Forelimb muscle (tissue), 1 donor: ENCODE results near the gene PRR14L. TPM values are rescaled to one million over a fixed set of nuclear protein-coding genes. Genes with fewer than 3 reads are reported as not detected.

Source experiments
- DNase-seq: peaks from one replicate; pipeline ENCODE4 v3.0.0-alpha.2; 2013; ENCODE audit warnings: low read depth
- polyA plus RNA-seq: library from polyadenylated mRNA; unstranded; fragments of 120-200 nt; gene quantifications from one replicate; pipeline ENCODE4 v1.2.1, GENCODE V29; 2013; ENCODE audit not compliant: insufficient read length

PRR14L gene
- polyA plus RNA-seq, 1 donor = 14.6 TPM

GRCh38 chr22:31646186-31647019 lies 103.5 kb downstream of the PRR14L start:
- DNase-seq = no peak

GRCh38 chr22:31639436-31640039 lies 110.4 kb downstream of the PRR14L start:
- no peak for DNase-seq

GRCh38 chr22:31637891-31638618 lies 111.9 kb downstream of the PRR14L start:
- DNase-seq = no peak

- no peak for DNase-seq
Observed at GRCh38 chr22:31637447-31637890, 112.5 kb downstream of the PRR14L start.

DNA sequence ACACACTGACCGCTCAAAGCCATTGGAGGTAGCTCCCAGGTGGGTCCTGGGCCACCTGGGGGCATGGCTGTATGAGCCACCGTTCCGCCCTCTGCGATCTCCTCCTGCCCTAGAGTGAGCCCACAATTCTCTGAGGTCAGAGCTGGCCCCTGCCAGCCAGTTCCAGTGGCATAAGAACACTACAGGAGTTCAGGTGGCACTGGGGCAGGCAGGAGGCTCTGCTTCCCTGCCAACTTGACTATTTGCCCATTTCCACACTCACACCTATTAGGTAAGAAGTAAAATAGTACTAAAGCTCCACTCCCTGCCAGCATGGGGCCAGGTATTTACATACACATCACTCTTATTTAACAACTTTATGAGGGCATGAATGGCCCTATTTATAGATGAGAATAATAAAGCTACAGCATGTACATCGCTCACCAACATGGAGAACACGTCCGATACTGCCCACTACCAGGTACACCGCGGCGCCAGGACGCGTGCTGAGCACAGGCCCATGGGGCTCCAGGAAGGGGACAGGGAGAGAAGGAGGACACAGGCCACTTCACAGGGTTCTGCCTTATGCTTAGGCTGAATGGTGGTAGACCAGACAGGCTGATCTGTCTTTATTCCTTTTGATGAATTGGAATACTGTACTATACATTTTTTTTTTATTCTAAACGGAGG lies 114.2 kb downstream of the PRR14L start:
- no peak for DNase-seq

DNA sequence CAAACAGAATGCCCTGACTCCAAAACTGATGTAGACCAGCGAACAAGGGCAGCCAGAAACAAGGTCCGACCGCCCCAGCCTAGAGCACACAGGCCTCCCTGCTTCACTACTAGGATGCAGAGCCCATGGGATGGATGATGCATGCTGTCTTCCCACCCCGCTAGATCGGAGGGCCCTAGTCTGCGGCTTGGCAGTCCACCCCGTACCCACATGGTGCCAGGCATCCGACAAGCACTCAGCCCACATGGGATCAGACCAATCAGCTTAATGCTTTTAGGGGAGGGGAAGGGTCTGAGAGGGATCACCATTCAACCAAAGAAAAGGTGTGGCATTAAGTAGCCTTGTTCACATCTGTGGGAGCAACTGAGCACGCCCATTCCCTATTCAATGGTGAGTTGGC lies 118.5 kb downstream of the PRR14L start:
- no peak for DNase-seq

Other genes with a start within 250 kb of the PRR14L start
- 16.3 TPM for gene PISD, start 87.9 kb downstream of the PRR14L start, polyA plus RNA-seq
- gene DEPDC5, start 3.9 kb upstream of the PRR14L start, polyA plus RNA-seq = 6.8 TPM
- gene YWHAH, start 194.4 kb upstream of the PRR14L start, polyA plus RNA-seq = 88.6 TPM